Diencephalon (tissue), 1 donor: ENCODE measurements around the gene CUTC. TPM values are rescaled to one million over a fixed set of nuclear protein-coding genes. Genes with fewer than 3 reads are reported as not detected.

ENCODE experiments used
- total RNA-seq: library from RNA; depleted of rRNA; stranded (reverse); fragments of >200 nt; gene quantifications from one replicate; pipeline ENCODE4 v1.2.3, GENCODE V29; 2014

Gene CUTC, protein sequence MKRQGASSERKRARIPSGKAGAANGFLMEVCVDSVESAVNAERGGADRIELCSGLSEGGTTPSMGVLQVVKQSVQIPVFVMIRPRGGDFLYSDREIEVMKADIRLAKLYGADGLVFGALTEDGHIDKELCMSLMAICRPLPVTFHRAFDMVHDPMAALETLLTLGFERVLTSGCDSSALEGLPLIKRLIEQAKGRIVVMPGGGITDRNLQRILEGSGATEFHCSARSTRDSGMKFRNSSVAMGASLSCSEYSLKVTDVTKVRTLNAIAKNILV
- total RNA-seq, result 9.0 TPM

DNA sequence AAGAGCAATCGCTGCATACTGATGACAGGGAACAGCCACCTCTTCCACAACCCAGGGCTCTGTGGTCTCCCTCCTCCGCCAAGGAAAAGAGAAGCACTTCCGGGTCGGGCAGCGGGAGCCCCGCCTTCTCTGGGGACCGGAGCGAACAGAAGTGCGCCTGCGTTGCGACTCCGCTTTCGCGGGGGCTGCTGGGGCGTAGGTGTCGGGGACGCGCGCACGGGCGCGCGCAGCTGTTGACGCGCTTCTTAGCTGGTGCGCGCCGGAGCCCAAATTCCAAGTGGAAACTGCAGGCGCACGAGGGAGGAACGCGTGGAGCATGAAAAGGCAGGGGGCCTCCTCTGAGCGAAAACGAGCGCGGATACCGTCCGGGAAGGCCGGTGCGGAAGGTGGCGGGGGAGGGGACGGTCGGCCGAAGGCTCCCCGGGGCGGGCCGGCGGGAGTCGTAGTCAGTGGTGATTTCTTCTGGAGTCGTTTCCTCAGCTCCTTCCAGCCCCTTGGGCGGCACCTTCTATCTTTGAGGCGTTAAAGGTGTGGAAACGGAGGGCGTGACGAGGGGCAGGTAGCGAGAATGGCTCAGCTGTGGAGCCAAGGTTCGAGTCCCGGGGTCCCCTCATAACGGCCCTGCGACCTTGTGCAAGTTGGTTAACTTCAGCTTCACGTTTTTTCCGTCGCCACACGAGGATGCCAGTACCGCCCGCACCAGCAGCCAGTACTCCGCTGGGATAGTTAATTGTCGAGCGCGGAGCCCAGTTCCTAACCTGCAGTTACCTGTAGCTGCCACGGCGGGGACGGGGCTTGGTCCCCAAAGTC, at the start of gene CUTC, which contains the start of gene COX15:
Gene CUTC (plus strand): TSS at position 202 of the 810 bp plus-strand sequence. CDS start 115 bp downstream, at position 317.
Gene COX15 (minus strand): TSS at position 95 of the 810 bp plus-strand sequence. CDS start 78 bp downstream, at position 17.

DNA sequence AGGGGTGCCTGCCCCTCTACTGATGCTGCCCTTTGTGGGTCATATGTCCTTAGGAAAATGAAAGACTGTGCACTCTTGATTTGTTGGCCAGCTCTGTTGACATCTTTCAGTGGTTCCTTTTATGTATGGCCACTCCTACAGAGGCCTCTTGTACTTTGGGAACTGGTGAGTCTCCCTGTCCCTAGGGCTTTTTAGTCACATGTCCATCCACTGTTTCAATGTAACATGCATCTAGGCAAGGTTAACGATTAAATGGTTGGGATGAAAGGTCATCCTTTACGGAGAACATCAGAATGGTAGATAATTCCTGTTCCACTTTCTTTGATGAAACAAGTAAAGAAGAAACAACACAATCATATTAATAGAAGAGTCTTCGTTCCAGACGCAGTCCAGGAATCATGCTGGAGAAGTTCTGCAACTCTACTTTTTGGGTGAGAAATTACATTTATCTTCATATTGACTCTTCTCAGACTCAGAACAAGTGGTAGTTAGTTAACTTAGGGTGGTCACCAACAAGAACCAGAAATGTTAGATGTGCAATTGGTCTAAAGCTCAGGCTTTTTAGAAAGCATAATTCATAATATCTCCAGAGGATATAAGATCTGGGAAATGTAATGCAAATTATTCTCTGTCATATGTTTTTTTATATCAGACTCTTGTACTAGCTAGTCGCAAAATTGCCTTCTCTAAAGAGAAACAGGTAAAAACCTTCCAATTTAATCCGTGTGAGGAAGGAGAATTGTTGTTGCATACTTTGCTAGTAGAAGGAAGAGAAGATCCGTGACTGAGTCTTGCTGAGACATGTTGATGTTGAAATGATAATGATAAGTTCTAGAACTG, 50.6 kb downstream of the CUTC start, which contains the start of gene ABCC2:
Gene ABCC2 (plus strand): TSS at position 194 of the 840 bp plus-strand sequence. CDS start 205 bp downstream, at position 399.

Other genes starting within 250 kb of the CUTC start
- gene NKX2-3, start 199.3 kb upstream of the CUTC start, total RNA-seq, result not detected
- 20.3 TPM for gene SLC25A28, start 111.8 kb upstream of the CUTC start, total RNA-seq
- 14.3 TPM for gene ENTPD7, start 72.7 kb upstream of the CUTC start, total RNA-seq
- 45.2 TPM for gene COX15, start 107 bp upstream of the CUTC start, total RNA-seq
- gene ABCC2, start 50.4 kb downstream of the CUTC start, total RNA-seq, result 1.6 TPM